ENCODE data around the gene CDHR3.
A peak's percentile ranks its signal among the peaks of the same experiment; 100 is the strongest.

CDHR3 gene

GRCh38 chr7:106064771-106065574 is 101.9 kb downstream of the CDHR3 start:
- DNase-seq (ENCODE audit: low spot score) = peak; percentile 97

DNA sequence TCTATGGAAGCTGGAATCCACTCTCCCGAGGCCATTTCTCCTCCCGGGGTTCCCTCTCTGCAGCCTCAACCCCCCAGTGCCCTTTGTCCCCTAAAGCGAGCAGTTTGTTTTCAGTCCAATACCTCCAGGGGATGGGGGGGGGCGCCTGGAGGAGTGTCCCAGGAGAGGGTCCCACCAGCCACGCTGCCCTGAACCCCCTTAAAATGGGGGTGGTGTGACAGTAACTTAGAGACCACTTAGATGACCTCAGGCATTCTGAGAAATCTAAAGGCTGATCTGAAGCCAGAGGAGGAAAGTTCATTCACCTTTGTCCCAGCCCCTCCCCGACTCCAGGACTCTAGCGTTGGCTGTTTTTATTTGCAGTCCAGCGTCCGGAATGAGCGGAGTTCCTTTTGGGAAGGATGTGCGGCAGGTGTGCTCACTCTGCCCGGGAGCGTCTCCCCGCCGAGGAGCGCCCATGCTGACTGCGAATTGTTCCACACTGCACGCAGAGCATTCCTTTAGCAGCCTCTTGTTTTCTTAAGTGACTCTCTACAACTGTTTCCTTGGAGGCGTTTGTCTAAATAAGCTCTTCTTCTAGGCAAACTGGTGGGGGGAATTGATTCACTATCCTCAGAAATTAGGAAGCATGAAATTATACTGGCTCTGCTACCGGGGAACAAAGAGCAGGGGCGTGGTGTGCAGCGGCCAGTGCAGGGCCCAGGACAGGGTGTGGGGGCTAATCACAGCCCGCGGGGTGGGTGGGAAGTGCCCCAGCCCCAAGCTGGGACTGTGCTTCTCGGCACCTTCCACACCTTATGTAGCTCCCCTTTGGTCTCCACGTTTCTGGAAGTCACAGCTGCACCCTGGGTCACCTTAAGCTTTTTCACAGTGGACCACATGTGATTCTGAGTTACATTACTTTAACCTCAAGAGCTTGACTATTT is 102.8 kb downstream of the CDHR3 start:
- DNase-seq (ENCODE audit: low spot score) = no peak

DNA sequence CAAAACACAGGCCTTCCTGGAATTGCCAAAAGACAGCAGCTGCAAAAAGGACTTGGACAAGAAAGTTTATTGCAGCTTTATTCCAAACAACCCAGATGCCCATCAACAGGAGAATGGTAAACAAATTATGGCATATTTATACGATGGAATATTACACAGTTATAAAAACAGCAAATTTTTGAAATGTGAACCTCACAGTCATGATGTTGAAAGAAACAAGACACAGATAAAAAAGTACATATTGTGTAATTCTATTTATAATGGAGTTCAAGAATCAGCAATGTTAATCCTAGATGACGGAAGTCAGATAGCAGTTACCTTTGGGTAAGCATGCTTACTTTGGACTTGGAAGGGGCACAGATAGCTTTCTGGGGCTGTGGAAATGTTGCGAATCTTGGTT is 104.6 kb downstream of the CDHR3 start:
- DNase-seq (ENCODE audit: low spot score) = no peak

GRCh38 chr7:106068538-106068961 is 105.5 kb downstream of the CDHR3 start:
- no peak for DNase-seq (ENCODE audit: low spot score)

DNA sequence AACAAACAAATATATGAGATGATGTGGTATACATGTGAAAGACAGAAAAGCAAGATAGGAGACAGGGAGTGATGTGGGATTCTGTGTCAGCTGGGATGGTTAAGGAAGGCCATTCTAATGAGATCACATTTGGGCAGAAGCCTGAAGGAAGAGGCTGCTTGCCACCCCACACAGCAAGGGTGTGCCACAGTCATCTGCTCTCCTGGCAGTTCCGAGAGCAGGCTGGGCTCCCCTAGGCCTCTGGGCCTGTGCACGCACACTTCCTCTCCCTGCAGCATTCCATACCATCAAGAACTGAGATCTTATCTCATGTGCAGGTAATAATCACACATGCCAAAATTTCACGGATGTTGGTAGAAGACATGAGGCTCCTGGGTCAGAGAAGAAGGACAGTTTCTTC is 105.9 kb downstream of the CDHR3 start:
- peak; percentile 83 for DNase-seq (ENCODE audit: low spot score)

DNA sequence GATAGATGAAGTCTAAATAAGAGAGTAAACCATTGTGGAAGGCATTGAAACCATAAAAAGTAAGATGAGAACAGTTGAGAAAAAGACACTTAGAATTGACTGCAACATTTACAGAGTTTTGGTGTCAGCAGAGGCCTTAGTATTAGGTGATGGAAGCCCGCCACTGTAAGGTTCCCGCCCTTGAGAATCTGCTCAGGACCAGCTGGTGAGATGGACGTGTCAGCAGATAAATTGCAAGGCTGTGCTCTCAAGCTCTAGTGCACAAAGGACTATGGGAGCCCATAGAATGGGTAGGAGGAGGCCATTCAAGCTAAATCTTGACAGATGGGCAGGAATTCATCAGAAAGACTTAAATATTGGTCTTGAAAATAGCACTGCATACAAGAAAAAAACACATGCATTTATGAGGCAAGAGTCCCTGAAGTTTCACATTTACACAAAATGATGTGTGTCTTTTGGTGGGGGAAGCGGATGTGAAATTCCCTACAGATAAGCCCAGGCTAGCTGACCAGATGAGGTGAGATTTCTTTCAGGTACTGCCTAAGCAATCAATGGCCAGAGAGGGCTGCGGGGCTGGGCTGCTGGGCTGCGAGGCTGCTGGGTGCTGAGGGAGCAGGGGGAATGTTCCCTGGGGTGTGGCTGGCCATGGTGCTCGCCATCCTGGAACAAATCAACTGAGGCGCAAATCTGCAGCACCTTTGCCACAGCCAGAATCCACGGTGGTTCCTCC is 106.6 kb downstream of the CDHR3 start:
- no peak for DNase-seq (ENCODE audit: low spot score)

GRCh38 chr7:106070201-106070551 is 107.1 kb downstream of the CDHR3 start:
- DNase-seq (ENCODE audit: low spot score) = no peak

DNA sequence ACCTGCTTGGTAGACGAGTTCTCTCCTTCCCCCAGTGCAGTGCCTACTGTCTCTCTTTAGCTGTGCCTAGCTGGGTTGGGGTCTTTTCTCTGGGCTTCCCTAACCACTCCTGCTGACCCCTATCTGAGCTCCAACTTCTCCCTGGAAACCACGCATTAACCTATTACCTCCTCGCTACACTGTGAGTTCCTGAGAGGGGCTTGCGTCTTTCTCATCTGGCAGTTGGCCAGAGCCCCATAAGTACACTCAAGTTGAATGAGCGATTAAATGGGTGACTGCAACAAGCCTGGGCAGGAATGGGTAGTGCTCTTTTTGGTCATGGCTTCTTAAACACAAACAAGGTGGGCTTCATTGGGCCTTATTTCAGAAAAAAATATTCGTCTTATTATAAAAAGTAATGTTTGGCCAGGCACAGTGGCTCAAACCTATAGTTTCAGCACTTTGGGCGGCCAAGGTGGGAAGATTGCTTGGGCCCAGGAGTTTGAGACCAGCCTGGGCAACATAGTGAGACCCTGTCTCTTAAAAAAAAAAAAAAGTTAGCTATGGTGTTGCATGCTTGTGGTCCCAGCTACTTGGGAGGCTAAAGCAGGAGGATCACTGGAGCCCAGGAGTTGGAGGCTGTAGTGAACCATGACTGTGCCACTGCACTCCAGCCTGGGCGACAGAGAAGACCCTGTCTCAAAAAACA is 107.6 kb downstream of the CDHR3 start:
- no peak for DNase-seq (ENCODE audit: low spot score)

DNA sequence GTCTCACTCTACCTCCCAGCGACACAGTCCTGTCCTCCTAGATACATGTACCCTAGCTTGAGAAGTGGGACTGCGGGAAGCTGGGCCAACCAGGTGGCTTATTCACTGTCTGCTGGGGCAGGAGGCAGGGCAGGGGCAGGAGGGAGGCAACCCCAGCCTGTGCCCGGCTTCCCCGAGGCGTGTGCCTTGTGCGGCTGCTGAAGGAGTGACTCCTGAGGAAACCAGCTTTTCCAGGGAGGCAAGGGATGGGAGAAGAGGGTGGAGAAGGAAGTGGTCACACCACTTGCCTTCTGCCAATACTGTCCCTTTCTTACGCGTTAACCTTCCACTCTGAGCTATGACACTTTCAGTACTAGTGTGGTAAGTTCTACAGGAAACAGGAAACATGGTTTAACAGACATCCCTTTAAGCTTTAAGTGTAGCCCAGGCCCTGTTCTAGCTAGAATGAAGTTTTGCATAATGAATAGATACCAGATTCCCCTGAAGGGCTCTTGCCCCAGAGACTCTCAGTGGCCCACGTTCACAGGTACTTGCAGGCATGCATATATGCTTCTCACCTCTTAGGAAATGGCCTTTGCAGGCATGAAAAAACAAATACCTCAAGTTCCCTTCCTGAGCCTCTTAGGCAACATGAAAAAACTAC is 108.4 kb downstream of the CDHR3 start:
- no peak for DNase-seq (ENCODE audit: low spot score)

DNA sequence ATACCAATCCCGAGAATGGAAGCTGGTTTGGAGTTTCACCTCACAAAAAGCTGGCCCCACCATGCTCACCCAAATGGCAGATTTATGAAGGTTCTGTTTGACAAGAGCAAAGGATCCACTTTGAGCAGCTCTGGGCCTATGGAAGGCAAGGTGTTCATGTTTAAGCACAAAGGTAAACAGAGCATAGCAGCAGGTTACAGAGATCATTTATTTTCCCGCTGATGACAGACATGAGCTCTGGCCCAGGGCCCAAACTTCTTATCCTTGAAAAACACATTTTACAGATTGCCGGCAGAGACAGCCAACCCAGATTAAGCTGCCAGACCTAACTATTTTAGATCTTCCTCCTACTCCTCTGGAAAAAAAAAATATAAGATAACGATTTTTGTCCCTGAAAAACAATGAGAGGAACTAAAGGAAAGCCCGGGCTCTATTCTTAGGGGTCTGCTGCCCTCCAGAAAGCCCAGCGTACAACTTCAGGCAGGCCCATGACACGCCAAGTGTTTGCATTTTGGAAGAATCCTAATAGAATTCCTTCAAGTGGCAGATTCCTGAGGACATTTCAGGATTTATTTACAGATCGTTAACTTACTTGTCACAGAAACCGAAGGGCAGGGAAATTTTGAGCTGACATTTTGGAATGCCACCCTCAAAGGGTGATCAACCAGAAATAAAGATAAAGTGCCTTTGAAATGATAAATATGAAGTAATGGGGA is 109.1 kb downstream of the CDHR3 start:
- DNase-seq (ENCODE audit: low spot score) = no peak

- no peak for DNase-seq (ENCODE audit: low spot score)
Observed at GRCh38 chr7:106072715-106073091, 109.6 kb downstream of the CDHR3 start.

DNA sequence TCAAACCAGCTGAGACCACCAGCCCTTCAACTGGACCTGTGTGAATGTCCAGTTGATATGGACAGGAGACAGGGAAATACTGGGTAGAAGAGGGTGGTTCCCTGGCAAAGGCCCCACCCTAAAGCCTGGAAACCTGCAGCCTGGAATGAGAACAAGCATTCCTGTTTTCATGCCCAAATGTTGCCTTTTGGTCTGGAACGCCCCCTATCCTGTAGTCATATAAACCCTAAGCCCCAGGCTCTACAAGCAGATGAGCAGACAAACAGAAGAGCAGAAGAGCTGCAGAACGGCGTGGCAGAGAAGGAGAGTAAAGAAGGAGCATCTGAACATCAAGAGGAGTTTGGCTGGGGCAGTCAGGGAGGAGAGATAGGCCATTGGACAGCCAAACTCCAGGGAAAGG is 110.6 kb downstream of the CDHR3 start:
- no peak for DNase-seq (ENCODE audit: low spot score)

DNA sequence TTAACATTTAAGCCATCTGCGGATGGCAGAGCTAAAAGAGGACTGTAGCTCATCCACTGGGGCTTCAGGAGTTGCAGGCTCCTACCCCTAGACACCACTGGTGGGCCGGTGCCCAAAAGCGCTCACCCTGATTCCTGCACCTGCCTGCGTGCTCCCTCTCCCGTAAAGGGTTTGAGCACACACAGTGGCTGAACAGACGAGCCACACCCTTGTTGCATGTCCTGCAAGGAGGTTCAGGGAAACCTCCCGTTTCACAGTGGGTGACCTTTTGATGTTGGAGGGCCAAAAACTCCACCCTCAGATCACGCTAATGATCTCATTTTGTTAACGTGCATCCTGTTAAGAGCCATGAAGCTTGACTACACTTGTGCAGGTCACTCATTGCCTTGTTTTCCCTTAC is 111.2 kb downstream of the CDHR3 start:
- no peak for DNase-seq (ENCODE audit: low spot score)

GRCh38 chr7:106075937-106076336 is 112.9 kb downstream of the CDHR3 start:
- no peak for DNase-seq (ENCODE audit: low spot score)

DNA sequence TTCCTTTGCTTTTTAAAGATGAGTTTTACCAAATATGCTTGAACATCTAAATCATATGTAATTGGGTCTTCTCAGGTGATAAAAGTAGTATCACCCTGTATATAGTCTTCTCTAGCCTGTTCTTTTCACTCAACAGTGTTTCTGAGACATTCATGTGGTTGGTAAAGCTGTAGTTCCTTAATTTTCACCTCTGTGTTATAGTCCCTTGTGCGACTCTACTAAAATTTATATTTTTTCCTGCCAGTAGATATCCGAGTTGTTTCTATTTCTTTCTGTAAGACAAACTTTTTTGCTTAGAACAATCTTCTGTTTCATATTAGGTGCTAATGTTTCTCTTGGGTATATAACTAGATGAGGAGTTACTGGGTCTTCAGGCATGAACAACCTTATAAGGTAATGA is 113.5 kb downstream of the CDHR3 start:
- no peak for DNase-seq (ENCODE audit: low spot score)

GRCh38 chr7:106080300-106080987 is 117.4 kb downstream of the CDHR3 start:
- no peak for DNase-seq (ENCODE audit: low spot score)

DNA sequence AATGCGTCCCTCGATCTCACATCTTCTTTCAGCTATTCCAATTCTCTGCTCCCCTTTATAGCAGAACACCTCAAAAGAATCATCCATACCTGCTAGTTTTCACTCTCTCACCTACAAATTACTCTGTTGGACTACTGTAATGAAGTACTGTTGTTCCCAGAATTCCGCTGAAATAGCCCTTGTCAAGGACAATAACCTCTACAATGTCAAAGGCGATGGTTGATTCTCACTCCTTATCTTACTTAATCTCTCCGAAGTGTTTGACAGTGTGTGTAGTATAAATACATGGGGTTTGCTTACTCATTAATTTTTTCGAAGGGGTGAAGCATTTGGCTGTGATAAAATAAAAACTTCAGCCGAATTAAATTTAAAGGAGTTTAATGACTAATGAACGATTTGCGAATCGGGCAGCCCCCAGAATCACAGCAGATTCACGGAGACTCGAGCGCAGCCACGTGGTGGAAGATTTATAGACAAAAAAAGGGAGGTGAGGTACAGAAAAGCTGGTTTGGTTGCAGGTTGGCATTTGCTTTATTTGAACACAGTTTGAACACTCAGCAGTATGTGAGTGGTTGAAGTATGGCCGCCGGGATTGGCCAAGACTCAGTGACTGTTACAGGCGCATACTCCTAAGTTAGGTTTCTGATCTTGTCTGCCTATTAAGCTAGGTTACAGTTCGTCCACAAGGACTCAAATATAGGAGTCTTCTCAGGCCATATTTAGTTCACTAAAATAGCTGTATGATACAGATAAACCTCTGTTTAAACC is 119.2 kb downstream of the CDHR3 start:
- DNase-seq (ENCODE audit: low spot score) = no peak
